Activated naive CD8-positive, alpha-beta T cell treated with anti-CD3 and anti-CD28 coated beads, Interleukin-2, amount 10 ng/mL, durations not matched to agents 7 days and 5 days (primary cell): ENCODE measurements around the gene ETV2. TPM values are rescaled to one million over a fixed set of nuclear protein-coding genes. Genes with fewer than 3 reads are reported as not detected.
A peak's percentile ranks its signal among the peaks of the same experiment; 100 is the strongest.

Experiments used
- ATAC-seq: fragments of 150-1000 bp; cut with Tn5 transposase; one replicate; pipeline ENCODE4 v1.10.0; 2021; ENCODE audit warnings: low read depth, moderate library complexity
- POLR2A ChIA-PET: fragments of 350-600 bp; sonication (Branson Sonifier 250); formaldehyde crosslinking; loops from one replicate; lab custom pipeline; 2021; ENCODE audit warnings: antibody characterized with exemption; lab: Charles Lee
- DNase-seq: peaks from one replicate; pipeline ENCODE4 v3.0.0; 2021
- H3K27ac Mint-ChIP-seq: one replicate; pipeline ENCODE4 v1.8.0; 2022; ENCODE audit warnings: mild to moderate bottlenecking, mixed read lengths
- H3K27me3 Mint-ChIP-seq: one replicate; pipeline ENCODE4 v1.8.0; 2022; ENCODE audit warnings: mild to moderate bottlenecking, moderate library complexity, mixed read lengths
- H3K36me3 Mint-ChIP-seq: one replicate; pipeline ENCODE4 v1.8.0; 2021; ENCODE audit warnings: mild to moderate bottlenecking, mixed read lengths
- H3K4me1 Mint-ChIP-seq: one replicate; pipeline ENCODE4 v1.8.0; 2021; ENCODE audit warnings: mixed read lengths
- H3K4me3 Mint-ChIP-seq: one replicate; pipeline ENCODE4 v1.8.0; 2022; ENCODE audit warnings: mild to moderate bottlenecking, moderate library complexity, mixed read lengths
- H3K9me3 Mint-ChIP-seq: one replicate; pipeline ENCODE4 v1.8.0; 2021; ENCODE audit warnings: mixed read lengths
- total RNA-seq, 2 experiments: library from RNA; stranded (reverse); gene quantifications; one replicate each; pipeline ENCODE4 v1.2.3, GENCODE V29; 2021

The ETV2 gene
- total RNA-seq, 2 experiments from 2014 or later, result 1.6 to 1.9 TPM

- peaks cover 15% of the 10 kb centered on the region for H3K4me1 Mint-ChIP-seq
- ATAC-seq (no peak), DNase-seq (no peak)
- no peaks in the 10 kb centered on the region for H3K9me3 Mint-ChIP-seq
- POLR2A ChIA-PET, result interaction anchor here (1.4 kb wide), 1 partner anchor 10 kb away, joined by 6 read pairs; no protein-coding TSS in a partner anchor
- H3K36me3 Mint-ChIP-seq, result peaks cover 20% of the 10 kb centered on the region
- H3K27ac Mint-ChIP-seq, result no peak overlapping the region
- H3K4me3 Mint-ChIP-seq, result no peak overlapping the region
- no peaks in the 10 kb centered on the region for H3K27me3 Mint-ChIP-seq
Observed at GRCh38 chr19:35633727-35634440, 7.7 kb upstream of the ETV2 start.

GRCh38 chr19:35636651-35637050 lies 4.9 kb upstream of the ETV2 start:
- Mint-ChIP-seq H3K9me3 (no peaks in the 10 kb centered on the region), H3K27me3 (no peaks in the 10 kb centered on the region), H3K27ac (peak overlapping the region; percentile 75), H3K36me3 (peaks cover 16% of the 10 kb centered on the region), H3K4me1 (peaks cover 12% of the 10 kb centered on the region), H3K4me3 (no peak overlapping the region)
- ATAC-seq (peak; percentile 50), DNase-seq (no peak)
- POLR2A ChIA-PET, result interaction anchor here (1.0 to 1.8 kb wide), 2 partner anchors 12 to 24 kb away, joined by 4 to 7 read pairs; partner anchors contain the start of genes COX6B1 and HAUS5

GRCh38 chr19:35637165-35637564 lies 4.4 kb upstream of the ETV2 start:
- no peak for ATAC-seq
- Mint-ChIP-seq H3K4me1 (peaks cover 15% of the 10 kb centered on the region), H3K9me3 (no peaks in the 10 kb centered on the region), H3K27ac (no peak overlapping the region), H3K4me3 (no peak overlapping the region), H3K27me3 (no peaks in the 10 kb centered on the region), H3K36me3 (peaks cover 16% of the 10 kb centered on the region)
- POLR2A ChIA-PET, result interaction anchor here (1.0 to 1.8 kb wide), 2 partner anchors 11 to 24 kb away, joined by 4 to 7 read pairs; partner anchors contain the start of genes COX6B1 and HAUS5
- DNase-seq, result no peak

GRCh38 chr19:35639321-35639639 lies 2.3 kb upstream of the ETV2 start:
- Mint-ChIP-seq H3K36me3 (peaks cover 12% of the 10 kb centered on the region), H3K9me3 (no peaks in the 10 kb centered on the region), H3K4me1 (peaks cover 21% of the 10 kb centered on the region), H3K27ac (no peak overlapping the region), H3K4me3 (no peak overlapping the region), H3K27me3 (no peaks in the 10 kb centered on the region)
- no peak for DNase-seq
- POLR2A ChIA-PET, result no interaction called here
- ATAC-seq, result no peak

GRCh38 chr19:35639863-35640262 lies 1.7 kb upstream of the ETV2 start:
- no peak for DNase-seq
- no peak for ATAC-seq
- peaks cover 25% of the 10 kb centered on the region for H3K4me1 Mint-ChIP-seq
- H3K36me3 Mint-ChIP-seq, result peaks cover 12% of the 10 kb centered on the region
- no peak overlapping the region for H3K4me3 Mint-ChIP-seq
- no peak overlapping the region for H3K27ac Mint-ChIP-seq
- no peaks in the 10 kb centered on the region for H3K27me3 Mint-ChIP-seq
- H3K9me3 Mint-ChIP-seq, result no peaks in the 10 kb centered on the region
- POLR2A ChIA-PET, result interaction anchor here (0.6 kb wide), 1 partner anchor 42 kb away, joined by 4 read pairs; no protein-coding TSS in a partner anchor

- Mint-ChIP-seq H3K27me3 (no peaks in the 10 kb centered on the region), H3K36me3 (peaks cover 5% of the 10 kb centered on the region), H3K27ac (peak overlapping the region; percentile 80), H3K9me3 (no peaks in the 10 kb centered on the region), H3K4me1 (peaks cover 33% of the 10 kb centered on the region), H3K4me3 (peak overlapping the region; percentile 82)
- POLR2A ChIA-PET, result interaction anchor here (0.7 to 3.6 kb wide), 9 partner anchors 8 to 104 kb away, joined by 3 to 14 read pairs (median 5); partner anchors contain the start of genes PSENEN and U2AF1L4
- DNase-seq (no peak), ATAC-seq (no peak)
Observed at GRCh38 chr19:35642312-35642711, 767 bp downstream of the ETV2 start.

GRCh38 chr19:35642798-35643254 lies 1.3 kb downstream of the ETV2 start:
- DNase-seq (no peak), ATAC-seq (no peak)
- Mint-ChIP-seq H3K4me1 (peaks cover 34% of the 10 kb centered on the region), H3K36me3 (peaks cover 4% of the 10 kb centered on the region), H3K9me3 (no peaks in the 10 kb centered on the region), H3K27me3 (no peaks in the 10 kb centered on the region), H3K4me3 (peak overlapping the region; percentile 82), H3K27ac (peak overlapping the region; percentile 80)
- POLR2A ChIA-PET, result interaction anchor here (0.7 to 3.6 kb wide), 12 partner anchors 8 to 131 kb away, joined by 3 to 21 read pairs (median 5); partner anchors contain the start of genes HAUS5, PSENEN and U2AF1L4

GRCh38 chr19:35643255-35644205 lies 2.0 kb downstream of the ETV2 start:
- H3K27ac Mint-ChIP-seq, result peak overlapping the region; percentile 80
- H3K4me1 Mint-ChIP-seq, result peaks cover 34% of the 10 kb centered on the region
- no peaks in the 10 kb centered on the region for H3K27me3 Mint-ChIP-seq
- H3K4me3 Mint-ChIP-seq, result peak overlapping the region; percentile 82
- ATAC-seq (peak; percentile 35), DNase-seq (peak; percentile 90)
- H3K9me3 Mint-ChIP-seq, result no peaks in the 10 kb centered on the region
- POLR2A ChIA-PET, result interaction anchor here (0.6 to 3.6 kb wide), 23 partner anchors 9 to 411 kb away, joined by 3 to 21 read pairs (median 4); partner anchors contain the start of genes HAUS5, IGFLR1, PSENEN and RBM42
- no peaks in the 10 kb centered on the region for H3K36me3 Mint-ChIP-seq

GRCh38 chr19:35644206-35644986 lies 2.9 kb downstream of the ETV2 start:
- DNase-seq, result peak; percentile 93
- Mint-ChIP-seq H3K36me3 (no peaks in the 10 kb centered on the region), H3K4me3 (peak overlapping the region; percentile 82), H3K4me1 (peaks cover 41% of the 10 kb centered on the region), H3K27me3 (no peaks in the 10 kb centered on the region), H3K27ac (peak overlapping the region; percentile 80), H3K9me3 (no peaks in the 10 kb centered on the region)
- peak; percentile 84 for ATAC-seq
- POLR2A ChIA-PET, result interaction anchor here (0.6 to 3.6 kb wide), 21 partner anchors 10 to 410 kb away, joined by 3 to 21 read pairs (median 4); partner anchors contain the start of genes HAUS5, HSPB6, IGFLR1 and PSENEN

- H3K9me3 Mint-ChIP-seq, result no peaks in the 10 kb centered on the region
- POLR2A ChIA-PET, result interaction anchor here (0.6 to 3.6 kb wide), 12 partner anchors 13 to 112 kb away, joined by 3 to 21 read pairs (median 4); partner anchors contain the start of genes HAUS5, HSPB6 and RBM42
- H3K27me3 Mint-ChIP-seq, result no peaks in the 10 kb centered on the region
- H3K36me3 Mint-ChIP-seq, result no peaks in the 10 kb centered on the region
- H3K4me1 Mint-ChIP-seq, result peaks cover 43% of the 10 kb centered on the region
- peak overlapping the region; percentile 82 for H3K4me3 Mint-ChIP-seq
- peak overlapping the region; percentile 80 for H3K27ac Mint-ChIP-seq
- DNase-seq (peak; percentile 84), ATAC-seq (no peak)
Observed at GRCh38 chr19:35644987-35645679, 3.6 kb downstream of the ETV2 start.

- Mint-ChIP-seq H3K9me3 (no peaks in the 10 kb centered on the region), H3K4me3 (no peak overlapping the region), H3K27me3 (no peaks in the 10 kb centered on the region), H3K36me3 (no peaks in the 10 kb centered on the region), H3K4me1 (peaks cover 47% of the 10 kb centered on the region), H3K27ac (no peak overlapping the region)
- DNase-seq (no peak), ATAC-seq (no peak)
- POLR2A ChIA-PET, result interaction anchor here (0.6 to 3.3 kb wide), 3 partner anchors 33 to 95 kb away, joined by 3 to 21 read pairs (median 3); partner anchors contain the start of gene HAUS5
Observed at GRCh38 chr19:35645680-35646511, 4.4 kb downstream of the ETV2 start.
